Measurements from ENCODE around the gene FAM43B.
"Not testable (repeated sequence)": the region's sequence is repeated elsewhere in the genome, so short reads cannot be mapped to it uniquely, and the experiment has no call there.

The FAM43B gene

GRCh38 chr1:20551945-20552727, at the start of gene FAM43B:
Gene FAM43B (plus strand): TSS chr1:20552573. CDS start chr1:20552974, 401 bp downstream.
- H3K27ac ChIP-seq (ENCODE audit: low read depth, low read length) = no peak within 1 kb of the TSS
- peak within 1 kb of the TSS; percentile 18 for H2AFZ ChIP-seq (ENCODE audit: low read length, unreplicated experiment)
- no peaks in the 10 kb centered on the region for H3K79me2 ChIP-seq (ENCODE audit: control insufficient read depth, insufficient read depth, low read length, unreplicated experiment)
- H3K4me3 ChIP-seq (ENCODE audit: low read depth, low read length) = peak within 1 kb of the TSS; percentile 70
- H3K36me3 ChIP-seq (ENCODE audit: insufficient read depth, low read length) = no peaks in the 10 kb centered on the region
- H3K4me1 ChIP-seq (ENCODE audit: control insufficient read depth, insufficient read depth, low read length, unreplicated experiment) = peaks cover 4% of the 10 kb centered on the region
- H3K27me3 ChIP-seq (ENCODE audit: insufficient read depth, low read length) = peaks cover 34% of the 10 kb centered on the region

DNA sequence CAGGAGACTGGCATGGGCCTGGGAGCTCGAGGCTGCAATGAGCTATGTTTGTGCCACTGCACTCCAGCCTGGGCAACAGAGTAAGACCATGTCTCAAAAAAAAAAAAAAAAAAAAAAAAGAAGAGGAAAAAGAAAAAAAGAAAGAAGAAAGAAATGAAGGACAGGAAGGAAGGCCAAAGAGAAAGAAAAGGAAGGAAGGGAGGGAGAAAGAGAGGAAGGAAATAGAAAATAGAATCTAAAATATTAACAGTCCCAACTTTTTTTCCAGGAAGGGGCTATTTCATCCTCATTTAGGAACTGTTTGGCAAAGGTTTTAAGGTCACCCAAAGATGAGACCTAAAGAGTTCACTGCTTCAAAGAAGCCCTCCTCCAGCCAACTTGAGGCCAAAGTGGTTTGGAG, 46.9 kb upstream of the FAM43B start:
- H3K4me1 ChIP-seq (ENCODE audit: control insufficient read depth, insufficient read depth, low read length, unreplicated experiment) = peaks cover 20% of the 10 kb centered on the region
- no peak overlapping the region; the same call in 1 of the 2 replicates for H3K4me3 ChIP-seq (ENCODE audit: low read depth, low read length)
- no peaks in the 10 kb centered on the region for H3K27me3 ChIP-seq (ENCODE audit: insufficient read depth, low read length)
- no peak overlapping the region for H3K27ac ChIP-seq (ENCODE audit: low read depth, low read length)
- no peak overlapping the region for H2AFZ ChIP-seq (ENCODE audit: low read length, unreplicated experiment)
- H3K36me3 ChIP-seq (ENCODE audit: insufficient read depth, low read length) = peaks cover 7% of the 10 kb centered on the region; the same call in 1 of the 2 replicates
- peaks cover 44% of the 10 kb centered on the region for H3K79me2 ChIP-seq (ENCODE audit: control insufficient read depth, insufficient read depth, low read length, unreplicated experiment)

DNA sequence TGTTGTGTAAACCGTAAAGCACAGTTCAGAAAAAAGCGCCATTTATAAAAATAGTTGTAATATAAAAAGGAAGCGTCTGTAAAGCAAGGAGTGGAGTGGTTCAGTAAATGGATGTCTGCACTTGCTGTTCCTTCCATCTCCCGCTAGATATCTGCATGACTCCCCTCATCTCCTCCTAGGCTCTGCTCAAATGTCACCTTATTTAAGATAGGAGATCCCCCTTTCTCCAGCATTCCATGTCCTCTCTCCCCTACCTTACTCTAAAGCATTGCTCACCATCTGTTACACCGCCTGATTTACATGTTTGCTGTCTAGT, 45.2 kb upstream of the FAM43B start:
- peak overlapping the region; percentile 4 for H2AFZ ChIP-seq (ENCODE audit: low read length, unreplicated experiment)
- H3K4me3 ChIP-seq (ENCODE audit: low read depth, low read length) = peak overlapping the region; percentile 92
- H3K79me2 ChIP-seq (ENCODE audit: control insufficient read depth, insufficient read depth, low read length, unreplicated experiment) = peaks cover 44% of the 10 kb centered on the region
- peak overlapping the region; percentile 51; the same call in 1 of the 2 replicates for H3K27ac ChIP-seq (ENCODE audit: low read depth, low read length)
- peaks cover 23% of the 10 kb centered on the region for H3K4me1 ChIP-seq (ENCODE audit: control insufficient read depth, insufficient read depth, low read length, unreplicated experiment)
- H3K36me3 ChIP-seq (ENCODE audit: insufficient read depth, low read length) = peaks cover 7% of the 10 kb centered on the region; the same call in 1 of the 2 replicates
- no peaks in the 10 kb centered on the region for H3K27me3 ChIP-seq (ENCODE audit: insufficient read depth, low read length)

DNA sequence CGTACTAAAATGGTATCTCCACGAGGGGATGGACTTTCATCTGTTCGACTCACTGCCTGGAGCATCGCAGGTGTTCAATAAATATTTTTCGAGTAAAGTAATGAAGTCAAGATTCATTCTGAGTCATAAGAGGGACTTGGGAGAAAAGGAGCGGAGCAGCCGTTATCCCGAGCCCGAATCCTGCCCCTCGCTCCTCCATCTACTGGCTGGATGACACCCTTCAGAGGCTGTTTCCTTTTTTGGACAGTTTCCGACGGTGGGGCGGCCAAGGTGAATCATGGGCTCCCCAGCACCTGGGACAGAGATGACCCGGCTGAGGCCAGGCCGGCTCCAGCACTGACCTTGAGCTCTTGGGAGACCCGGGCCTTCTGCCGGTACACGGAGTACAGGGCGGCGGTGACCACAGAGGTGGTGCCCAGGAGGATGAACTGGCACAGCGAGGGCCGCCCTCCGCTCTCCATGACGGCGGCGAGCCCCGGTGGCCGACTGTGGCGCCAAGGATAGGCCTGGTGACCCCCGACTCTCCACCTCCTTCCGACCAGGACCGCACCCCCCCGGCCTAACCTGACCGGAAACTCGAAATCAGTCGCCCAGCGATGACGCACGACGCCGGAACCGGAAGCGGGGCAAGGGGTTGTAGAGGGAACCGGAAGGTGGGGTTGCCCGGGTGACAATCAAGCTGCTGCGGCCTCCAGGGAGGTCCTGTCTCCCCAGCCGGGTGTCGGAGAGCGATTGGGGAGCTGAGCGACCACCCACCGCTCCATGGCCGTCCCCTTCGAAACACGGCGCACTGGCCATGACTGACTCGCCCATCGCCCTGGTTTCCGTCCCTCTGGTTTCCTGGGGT, 44.6 kb upstream of the FAM43B start, which contains the start of gene MUL1:
Gene MUL1 (minus strand): TSS at position 588 of the 847 bp plus-strand sequence. CDS start 127 bp downstream, at position 461.
- Histone ChIP-seq H2AFZ (ENCODE audit: low read length, unreplicated experiment) (peak within 1 kb of the TSS; percentile 84), H3K27ac (ENCODE audit: low read depth, low read length) (peak within 1 kb of the TSS; percentile 51), H3K36me3 (ENCODE audit: insufficient read depth, low read length) (peaks cover 7% of the 10 kb centered on the region; the same call in 1 of the 2 replicates), H3K79me2 (ENCODE audit: control insufficient read depth, insufficient read depth, low read length, unreplicated experiment) (peaks cover 44% of the 10 kb centered on the region), H3K4me3 (ENCODE audit: low read depth, low read length) (peak within 1 kb of the TSS; percentile 92), H3K27me3 (ENCODE audit: insufficient read depth, low read length) (no peaks in the 10 kb centered on the region), H3K4me1 (ENCODE audit: control insufficient read depth, insufficient read depth, low read length, unreplicated experiment) (peaks cover 23% of the 10 kb centered on the region)

- Histone ChIP-seq H3K4me3 (ENCODE audit: low read depth, low read length) (peak overlapping the region; percentile 92), H3K27ac (ENCODE audit: low read depth, low read length) (peak overlapping the region; percentile 47; the same call in 1 of the 2 replicates), H2AFZ (ENCODE audit: low read length, unreplicated experiment) (peak overlapping the region; percentile 84), H3K36me3 (ENCODE audit: insufficient read depth, low read length) (peaks cover 7% of the 10 kb centered on the region; the same call in 1 of the 2 replicates), H3K27me3 (ENCODE audit: insufficient read depth, low read length) (no peaks in the 10 kb centered on the region), H3K4me1 (ENCODE audit: control insufficient read depth, insufficient read depth, low read length, unreplicated experiment) (peaks cover 23% of the 10 kb centered on the region), H3K79me2 (ENCODE audit: control insufficient read depth, insufficient read depth, low read length, unreplicated experiment) (peaks cover 43% of the 10 kb centered on the region)
These were observed 44.0 kb upstream of the FAM43B start for GRCh38 chr1:20508411-20508771.

DNA sequence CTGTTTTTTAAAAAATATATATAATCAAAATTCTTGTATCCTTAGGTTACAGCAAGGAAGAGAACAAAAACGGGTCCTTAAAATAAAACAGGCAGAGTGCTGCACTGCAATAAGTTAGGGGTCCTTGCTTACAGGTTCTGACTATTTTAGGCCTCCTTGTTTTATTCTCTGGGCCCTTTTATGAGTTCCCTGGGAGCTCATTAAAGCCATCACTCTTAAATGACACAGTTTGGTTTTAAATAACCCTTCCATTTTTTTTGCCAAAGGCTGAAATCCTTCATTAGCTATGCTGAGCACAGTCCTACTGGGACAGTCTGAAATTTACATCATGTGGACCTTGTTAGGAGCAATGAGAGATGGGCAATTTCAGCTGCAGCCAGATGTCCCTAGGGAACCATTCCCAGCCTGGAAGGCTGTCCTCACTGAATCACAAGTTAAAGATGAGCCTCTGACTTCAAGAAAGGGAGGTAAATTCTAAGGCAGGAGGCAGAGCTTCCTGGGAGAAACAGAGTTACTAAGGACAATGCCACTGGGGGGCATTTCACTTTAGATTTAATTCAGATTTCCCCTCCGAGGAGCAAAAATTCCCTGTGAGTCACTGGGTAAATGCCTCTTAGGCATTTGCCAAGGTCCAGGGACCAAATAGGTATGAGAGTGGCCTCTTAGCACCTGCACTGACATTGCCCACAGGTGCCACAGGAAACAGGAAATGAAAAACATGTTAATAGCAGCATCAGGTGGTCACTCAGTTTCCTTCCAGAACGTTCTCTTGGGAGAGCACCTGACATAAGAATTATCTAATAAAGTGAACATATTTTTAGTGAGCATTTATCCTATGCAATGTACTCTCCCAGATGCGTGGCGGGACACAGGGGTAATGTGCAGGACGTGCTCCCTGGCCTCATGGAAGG, 40.6 kb upstream of the FAM43B start:
- Histone ChIP-seq H2AFZ (ENCODE audit: low read length, unreplicated experiment) (no peak overlapping the region), H3K36me3 (ENCODE audit: insufficient read depth, low read length) (no peaks in the 10 kb centered on the region), H3K27me3 (ENCODE audit: insufficient read depth, low read length) (no peaks in the 10 kb centered on the region), H3K4me1 (ENCODE audit: control insufficient read depth, insufficient read depth, low read length, unreplicated experiment) (peaks cover 5% of the 10 kb centered on the region), H3K4me3 (ENCODE audit: low read depth, low read length) (no peak overlapping the region), H3K79me2 (ENCODE audit: control insufficient read depth, insufficient read depth, low read length, unreplicated experiment) (peaks cover 12% of the 10 kb centered on the region), H3K27ac (ENCODE audit: low read depth, low read length) (no peak overlapping the region)

DNA sequence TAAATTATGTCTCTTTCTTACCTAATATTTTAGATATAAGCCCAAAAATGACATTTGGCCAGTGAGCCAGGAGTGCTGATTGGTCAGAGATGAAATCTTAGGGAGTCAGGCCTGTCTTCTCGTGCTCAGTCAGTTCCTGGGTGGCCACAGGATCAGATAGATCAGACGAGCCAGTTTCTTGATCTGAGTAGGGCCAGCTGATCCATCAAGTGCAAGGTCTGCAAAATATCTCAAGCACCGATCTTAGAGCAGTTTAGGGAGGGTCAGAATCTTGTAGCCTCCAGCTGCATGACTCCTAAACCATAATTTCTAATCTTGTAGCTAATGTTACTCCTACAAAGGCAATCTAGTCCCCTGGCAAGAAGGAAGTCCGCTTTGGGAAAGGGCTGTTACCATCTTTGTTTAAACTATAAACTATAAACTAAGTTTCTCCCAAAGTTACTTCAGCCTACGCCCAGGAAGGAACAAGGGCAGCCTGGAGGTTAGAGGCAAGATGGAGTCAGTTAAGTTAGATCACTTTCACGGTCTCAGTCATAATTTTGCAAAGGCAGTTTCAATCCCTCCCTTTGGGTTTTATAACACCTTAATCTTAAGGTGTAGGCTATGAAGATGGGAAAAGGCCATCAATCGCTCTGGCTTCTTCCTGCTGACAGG, 32.6 kb upstream of the FAM43B start:
- H2AFZ ChIP-seq (ENCODE audit: low read length, unreplicated experiment); H3K27ac ChIP-seq (ENCODE audit: low read depth, low read length); H3K79me2 ChIP-seq (ENCODE audit: control insufficient read depth, insufficient read depth, low read length, unreplicated experiment); H3K36me3 ChIP-seq (ENCODE audit: insufficient read depth, low read length); H3K27me3 ChIP-seq (ENCODE audit: insufficient read depth, low read length); H3K4me1 ChIP-seq (ENCODE audit: control insufficient read depth, insufficient read depth, low read length, unreplicated experiment); H3K4me3 ChIP-seq (ENCODE audit: low read depth, low read length): not testable (repeated sequence)

DNA sequence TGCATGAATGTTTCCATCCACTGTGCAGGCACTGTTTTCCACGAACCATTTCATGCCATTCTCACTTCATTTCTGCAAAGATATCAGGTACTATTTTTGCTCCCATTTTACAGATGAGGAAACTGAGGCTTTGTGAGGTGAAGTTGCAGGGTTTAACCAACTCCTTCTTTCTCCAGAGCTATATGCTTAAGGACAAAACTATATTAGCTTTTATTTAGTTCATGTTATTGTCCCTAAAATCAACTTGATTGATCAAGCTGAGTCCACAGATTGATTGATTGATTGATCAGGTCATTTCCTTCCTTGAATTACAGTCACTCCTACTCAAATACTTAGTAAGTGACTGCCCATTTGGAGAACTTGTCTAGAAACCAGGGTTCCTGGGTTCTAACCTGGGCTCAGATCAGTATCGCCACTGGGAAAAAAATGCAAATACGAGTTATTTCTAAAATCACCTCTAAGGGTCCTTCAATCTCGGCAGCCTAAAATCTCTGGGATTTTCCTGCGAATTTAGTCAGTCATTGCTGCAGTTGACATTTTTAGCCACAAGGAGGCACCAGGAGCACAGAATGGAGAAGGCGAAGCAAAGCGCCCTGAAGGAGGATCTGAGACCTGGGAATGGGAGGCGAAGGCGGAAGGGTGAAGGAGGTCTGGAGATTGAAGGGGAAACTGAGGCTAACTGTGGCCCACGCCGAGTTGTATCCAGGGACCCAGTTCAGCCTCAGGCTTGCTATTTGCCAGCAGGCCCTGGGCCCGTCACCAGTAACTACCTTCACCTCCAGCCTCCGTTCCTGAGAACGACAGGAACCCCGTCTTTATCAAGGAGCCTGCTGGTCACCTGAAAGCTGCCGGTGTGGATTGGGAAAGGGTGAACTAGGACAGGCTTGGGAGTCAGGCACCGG, 30.2 kb upstream of the FAM43B start:
- H2AFZ ChIP-seq (ENCODE audit: low read length, unreplicated experiment) = no peak overlapping the region
- no peak overlapping the region for H3K27ac ChIP-seq (ENCODE audit: low read depth, low read length)
- H3K36me3 ChIP-seq (ENCODE audit: insufficient read depth, low read length) = no peaks in the 10 kb centered on the region
- H3K4me3 ChIP-seq (ENCODE audit: low read depth, low read length) = peak overlapping the region; percentile 57
- no peaks in the 10 kb centered on the region for H3K79me2 ChIP-seq (ENCODE audit: control insufficient read depth, insufficient read depth, low read length, unreplicated experiment)
- H3K4me1 ChIP-seq (ENCODE audit: control insufficient read depth, insufficient read depth, low read length, unreplicated experiment) = no peaks in the 10 kb centered on the region
- peaks cover 5% of the 10 kb centered on the region; the same call in 1 of the 2 replicates for H3K27me3 ChIP-seq (ENCODE audit: insufficient read depth, low read length)

- H2AFZ ChIP-seq (ENCODE audit: low read length, unreplicated experiment) = no peak overlapping the region
These were observed 26.1 kb upstream of the FAM43B start for GRCh38 chr1:20526267-20526666.

More at GRCh38 chr1:20526267-20526666, 26.1 kb upstream of the FAM43B start:
- no peaks in the 10 kb centered on the region for H3K36me3 ChIP-seq (ENCODE audit: insufficient read depth, low read length)
- peaks cover 36% of the 10 kb centered on the region for H3K27me3 ChIP-seq (ENCODE audit: insufficient read depth, low read length)
- H3K79me2 ChIP-seq (ENCODE audit: control insufficient read depth, insufficient read depth, low read length, unreplicated experiment) = no peaks in the 10 kb centered on the region
- H3K27ac ChIP-seq (ENCODE audit: low read depth, low read length) = no peak overlapping the region
- no peaks in the 10 kb centered on the region for H3K4me1 ChIP-seq (ENCODE audit: control insufficient read depth, insufficient read depth, low read length, unreplicated experiment)
- H3K4me3 ChIP-seq (ENCODE audit: low read depth, low read length) = no peak overlapping the region
